K562 treated with DMSO at 1 percent for 48 hours (cell line): Measurements from ENCODE around the gene ASF1B. TPM values are rescaled to one million over a fixed set of nuclear protein-coding genes. Genes with fewer than 3 reads are reported as not detected.

ENCODE experiments used
- total RNA-seq: library from RNA; unstranded; fragments of 300-600 nt; gene quantifications from 2 replicates; pipeline ENCODE4 v1.2.3, GENCODE V29; 2022; ENCODE audit warnings: low replicate concordance; ENCODE audit errors: extremely low read depth

ASF1B gene
- not detected in 2 replicates for total RNA-seq

GRCh38 chr19:14136509-14137281 lies at the start of gene ASF1B:
Gene ASF1B, minus strand, starts transcription at chr19:14136589. Its CDS starts 133 bp downstream, at chr19:14136456.

GRCh38 chr19:14117668-14118164 lies 18.7 kb downstream of the ASF1B start, which contains the start of gene PRKACA:
Gene PRKACA, minus strand, starts transcription at chr19:14117762. Its CDS starts 215 bp downstream, at chr19:14117547.

DNA sequence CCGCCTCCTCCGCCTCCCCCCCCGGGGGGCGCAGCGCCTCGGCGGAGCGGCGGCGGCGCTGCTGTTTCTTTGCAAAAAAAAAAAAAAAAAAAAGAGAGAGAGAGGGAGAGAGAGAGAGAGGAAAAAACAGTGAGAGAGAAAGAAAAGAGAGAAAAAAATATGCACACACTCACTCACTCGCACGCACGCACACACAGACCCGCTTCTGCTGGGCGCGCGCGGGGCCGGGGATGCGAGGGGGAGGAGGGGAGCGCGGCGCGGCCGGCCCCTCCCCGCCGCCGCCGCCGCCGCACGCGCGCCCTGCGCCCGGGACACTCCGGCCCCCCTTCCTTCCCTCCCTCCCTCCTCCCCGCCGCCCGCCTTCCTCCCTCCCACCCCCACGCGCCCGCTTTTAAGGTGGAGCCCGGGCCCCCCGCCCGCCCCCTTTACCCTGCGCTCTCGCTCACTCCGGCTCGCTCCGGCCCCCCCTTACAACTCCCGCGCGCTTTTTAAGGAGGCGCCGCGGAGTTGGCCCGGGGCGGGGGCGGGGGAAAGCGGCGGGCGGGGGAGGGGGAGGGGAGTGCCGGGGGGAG lies 45.8 kb downstream of the ASF1B start, which contains the start of gene SAMD1:
Gene SAMD1, minus strand, starts transcription at position 243 of the 572 bp plus-strand sequence.

DNA sequence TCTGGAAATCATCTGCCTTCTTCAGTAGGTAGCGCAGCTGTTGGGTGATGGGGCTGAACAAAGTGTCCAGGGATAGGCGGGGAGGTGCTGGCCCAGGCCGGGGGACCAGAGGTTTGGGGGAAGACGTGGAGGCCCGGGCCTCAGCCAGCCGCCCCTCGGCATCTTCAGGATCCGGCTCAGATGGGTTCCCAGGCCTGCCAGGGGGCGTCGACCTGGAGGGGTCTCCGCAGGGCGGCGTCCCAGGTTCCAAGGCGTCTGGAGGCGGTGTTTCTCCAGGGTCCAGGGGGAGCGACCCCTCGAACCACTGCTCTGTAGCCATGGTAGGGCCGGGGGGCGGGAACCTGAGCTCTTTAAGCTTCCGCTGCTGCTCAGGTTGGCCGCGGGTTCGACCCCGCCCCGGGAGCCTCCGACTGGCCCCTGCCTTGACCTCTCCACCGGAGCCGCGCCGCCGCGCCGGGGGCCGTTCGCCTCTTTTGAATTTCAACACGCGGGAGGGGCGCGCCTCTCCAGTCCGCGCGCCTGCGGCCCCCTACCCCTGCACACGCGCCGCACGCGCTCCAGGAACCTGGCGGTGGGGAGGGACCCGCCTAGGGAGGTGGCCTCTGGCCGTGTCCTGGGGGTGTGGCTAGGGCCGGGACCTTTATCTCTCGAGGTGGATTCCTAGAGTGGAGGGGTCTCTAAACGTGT lies 50.9 kb downstream of the ASF1B start, which contains the start of gene C19orf67:
Gene C19orf67, minus strand, starts transcription at position 475 of the 687 bp plus-strand sequence. Its CDS starts 156 bp downstream, at position 319.

DNA sequence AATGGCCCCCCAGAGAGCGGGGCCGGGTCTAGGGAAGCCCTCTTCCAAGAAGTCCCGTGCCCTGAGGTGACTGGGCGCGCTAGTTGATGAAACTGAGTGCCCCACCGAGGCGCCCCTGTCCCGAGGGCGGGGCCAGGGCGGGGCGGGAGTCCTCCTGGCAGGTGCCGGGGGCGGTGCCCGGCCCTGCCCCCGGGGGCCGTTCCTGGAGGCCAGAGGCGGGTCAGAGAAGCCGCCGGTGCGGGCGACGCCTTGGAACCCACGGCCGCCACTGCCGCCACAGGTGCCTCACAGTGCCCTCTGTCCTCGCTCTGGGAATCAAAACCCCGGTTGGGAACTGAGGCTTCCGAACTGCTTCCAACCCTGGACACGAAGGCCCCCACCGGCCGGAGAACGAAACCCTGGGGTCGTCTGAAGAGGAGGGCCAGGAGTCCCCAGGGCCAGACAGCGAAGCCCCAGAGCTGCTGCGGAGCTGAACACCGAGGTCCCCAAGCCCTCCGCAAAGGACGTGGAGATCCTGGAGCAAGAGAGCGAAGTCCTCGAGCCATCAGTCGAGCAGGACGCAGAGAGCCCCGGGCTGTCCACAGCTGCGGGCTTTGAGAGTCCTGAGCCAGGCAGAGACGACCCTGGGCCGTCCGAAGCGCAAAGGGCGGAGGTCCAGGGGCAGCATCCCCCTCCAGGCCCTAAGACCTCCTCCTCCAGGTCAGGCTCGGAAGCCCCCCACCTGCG lies 63.7 kb downstream of the ASF1B start, which contains the start of gene MISP3:
Gene MISP3, plus strand, starts transcription at position 252 of the 726 bp plus-strand sequence. CDS start 524 bp downstream, outside the sequence.

Other genes starting within 250 kb of the ASF1B start
- gene BRME1, start 230.5 kb downstream of the ASF1B start, total RNA-seq, result not detected in 2 replicates
- gene CC2D1A, start 230.4 kb downstream of the ASF1B start, total RNA-seq, result not detected in 2 replicates
- not detected in 2 replicates for gene PODNL1, start 198.2 kb downstream of the ASF1B start, total RNA-seq
- not detected in 2 replicates for gene DCAF15, start 184.1 kb downstream of the ASF1B start, total RNA-seq
- not detected in 2 replicates for gene RFX1, start 130.3 kb downstream of the ASF1B start, total RNA-seq
- gene RLN3, start 108.4 kb downstream of the ASF1B start, total RNA-seq, result not detected in 2 replicates
- not detected in 2 replicates for gene IL27RA, start 104.8 kb downstream of the ASF1B start, total RNA-seq
- not detected in 2 replicates for gene PALM3, start 74.5 kb downstream of the ASF1B start, total RNA-seq
- gene MISP3, start 63.8 kb downstream of the ASF1B start, total RNA-seq, result not detected in 2 replicates
- gene C19orf67, start 50.8 kb downstream of the ASF1B start, total RNA-seq, result not detected in 2 replicates
- gene SAMD1, start 45.8 kb downstream of the ASF1B start, total RNA-seq, result not detected in 2 replicates
- not detected in 2 replicates for gene PRKACA, start 18.8 kb downstream of the ASF1B start, total RNA-seq
- gene ADGRL1, start 69.6 kb upstream of the ASF1B start, total RNA-seq, result not detected in 2 replicates
- not detected in 2 replicates for gene ADGRE5, start 244.9 kb upstream of the ASF1B start, total RNA-seq